ENCODE measurements around the gene CTNNAL1.

- TF ChIP-seq CTCF (IDR thresholded peaks at IDR 0.05 in 4 of 5, conservative IDR thresholded peaks at IDR 0.05 in 1 of 5) = no peak
- TF ChIP-seq POLR2A (IDR thresholded peaks at IDR 0.05) = no peak
These were observed 644 bp upstream of the CTNNAL1 start for GRCh38 chr9:109013679-109014607.

All from gastrocnemius medialis (tissue), 4 donors.